HepG2 (cell line): ENCODE data around the gene C9. TPM values are rescaled to one million over a fixed set of nuclear protein-coding genes. Genes with fewer than 3 reads are reported as not detected.

Source experiments
- CEBPZ ChIP-seq: IDR thresholded peaks from 2 replicates; pipeline ENCODE4 v1.6.1; 2012; ENCODE audit warnings: low read length, improper control_type of control experiment
- DNMT3B ChIP-seq: conservative IDR thresholded peaks from 2 replicates; pipeline ENCODE4 v1.6.1; 2016; ENCODE audit warnings: missing biosample characterization, control low read depth
- DPF2 ChIP-seq: sonication (generic); formaldehyde crosslinking; IDR thresholded peaks from 2 replicates; pipeline ENCODE4 v1.4.0; 2020; ENCODE audit warnings: mild to moderate bottlenecking, low read depth, missing genetic modification reagents, borderline replicate concordance
- HNF4A ChIP-seq: sonication (generic); formaldehyde crosslinking; IDR thresholded peaks from 2 replicates; pipeline ENCODE4 v1.4.0; 2020; ENCODE audit warnings: missing genetic modification reagents
- MZF1 ChIP-seq: sonication (generic); formaldehyde crosslinking; IDR thresholded peaks from 2 replicates; pipeline ENCODE4 v1.8.1; 2023; ENCODE audit warnings: mild to moderate bottlenecking, missing genetic modification reagents, borderline replicate concordance
- NCOR1 ChIP-seq: fragments of 200-600 bp; sonication (generic); IDR thresholded peaks from 2 replicates; pipeline ENCODE4 v1.7.0; 2017; ENCODE audit warnings: antibody characterized with exemption, low read length, borderline replicate concordance
- NFIC ChIP-seq: IDR thresholded peaks from 2 replicates; pipeline ENCODE4 v1.6.1; 2012; ENCODE audit warnings: mild to moderate bottlenecking, low read length, inconsistent platforms
- NR3C1 ChIP-seq: sonication (generic); formaldehyde crosslinking; IDR thresholded peaks from 2 replicates; pipeline ENCODE4 v1.4.0; 2020; ENCODE audit warnings: missing genetic modification reagents
- PTBP1 ChIP-seq: fragments of 200-400 bp; formaldehyde crosslinking; IDR thresholded peaks from 2 replicates; pipeline ENCODE4 v1.6.1; 2018; ENCODE audit warnings: low read length, low read depth; ENCODE audit not compliant: poor library complexity, severe bottlenecking
- SPEN ChIP-seq: sonication (generic); formaldehyde crosslinking; IDR thresholded peaks from 2 replicates; pipeline ENCODE4 v1.5.1; 2020; ENCODE audit warnings: low read depth, mild to moderate bottlenecking, missing genetic modification reagents
- ZNF274 ChIP-seq: sonication (generic); formaldehyde crosslinking; IDR thresholded peaks from 2 replicates; pipeline ENCODE4 v1.5.1; 2020; ENCODE audit warnings: mild to moderate bottlenecking, missing genetic modification reagents
- ZNF407 ChIP-seq: sonication (generic); formaldehyde crosslinking; IDR thresholded peaks from one replicate; pipeline ENCODE4 v1.5.1; 2020; ENCODE audit warnings: mild to moderate bottlenecking, missing genetic modification reagents; ENCODE audit errors: not compliant biosample characterization
- ZNF547 ChIP-seq: sonication (generic); formaldehyde crosslinking; IDR thresholded peaks from 2 replicates; pipeline ENCODE4 v1.5.1; 2020; ENCODE audit warnings: mild to moderate bottlenecking, missing genetic modification reagents
- ZNF577 ChIP-seq: sonication (generic); formaldehyde crosslinking; IDR thresholded peaks from 2 replicates; pipeline ENCODE4 v1.4.0; 2020; ENCODE audit warnings: mild to moderate bottlenecking, low read depth, missing genetic modification reagents, borderline replicate concordance
- ZNF639 ChIP-seq: conservative IDR thresholded peaks from 2 replicates; pipeline ENCODE4 v1.6.1; 2018; ENCODE audit warnings: missing genetic modification reagents
- polyA plus RNA-seq, 8 experiments: library from polyadenylated mRNA; depleted of rRNA in 3 of 8; stranded (reverse) in 7 of 8; unstranded in 1 of 8; fragments of >200 nt; fragmentation: Illumina TruSeq in 4 of 8; extraction: Trizol in 4 of 8; gene quantifications; 2 replicates each; pipeline versions ENCODE4 v1.2.1 to v1.2.3, GENCODE V29; 2011 to 2016; ENCODE audit warnings: low read depth in 4 of 8, missing spikeins in 1 of 8, mixed read lengths in 1 of 8; ENCODE audit not compliant: insufficient read depth in 1 of 8
- total RNA-seq, 5 experiments: library from RNA; depleted of rRNA; stranded (reverse); fragments of >200 nt; fragmentation: Illumina TruSeq; extraction: Trizol; gene quantifications; 2 replicates each; pipeline ENCODE4 v1.2.3, GENCODE V29; 2016; ENCODE audit warnings: low read depth in 1 of 5

C9 gene
- total and polyA plus RNA-seq, 2 of the 13 experiments (the other 11 are each of a cell fraction or from before 2014, with no cell fraction given) = not detected

- TF ChIP-seq ZNF639 (no peak), ZNF274 (no peak), HNF4A (CRISPR knock-in tag) (peak; percentile 76), ZNF577 (CRISPR knock-in tag) (no peak), ZNF547 (CRISPR knock-in tag) (no peak), SPEN (CRISPR knock-in tag) (no peak), DPF2 (CRISPR knock-in tag) (peak; percentile 28; the same call in 1 of the 2 replicates), DNMT3B (CRISPR knock-in tag) (no peak), NR3C1 (CRISPR knock-in tag) (no peak), ZNF407 (CRISPR knock-in tag) (no peak), MZF1 (CRISPR knock-in tag) (no peak), NCOR1 (0 out of 2 replicates have a peak, but pooled peaks have one; percentile 55), NFIC (peak; percentile 55; the same call in 1 of the 2 replicates), CEBPZ (no peak), PTBP1 (no peak)
Measured at GRCh38 chr5:39400713-39401578, 36.7 kb upstream of the C9 start (continued).
